Measurements from ENCODE around the gene EXOC2. TPM values are rescaled to one million over a fixed set of nuclear protein-coding genes. Genes with fewer than 3 reads are reported as not detected.

Gene EXOC2
- total RNA-seq, 4 donors from 2014 or later = 25.6 to 37.1 (median 30.8) TPM

DNA sequence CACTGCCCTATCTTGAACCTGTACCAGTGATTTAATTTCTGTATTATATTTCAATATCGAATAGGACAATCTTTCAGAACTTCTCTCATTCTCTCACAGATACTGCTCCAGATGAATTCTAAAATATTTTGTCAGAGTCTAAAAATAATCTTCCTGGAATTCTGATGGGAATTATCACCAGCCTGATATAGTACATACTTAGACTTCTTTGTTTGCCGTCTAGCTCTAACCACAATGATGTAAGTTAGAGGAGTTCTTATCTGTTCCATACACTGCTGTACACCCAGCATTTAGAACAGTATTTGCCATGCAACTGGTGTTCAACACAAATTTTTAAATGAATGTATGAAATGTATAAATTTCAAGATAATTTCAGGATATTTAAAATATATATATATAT lies 34.7 kb downstream of the EXOC2 start:
- WGBS, 2 donors = 80 to 81% methylated on average over 2 of the region's 2 CpGs
- Histone ChIP-seq H3K9me3 (no peaks in the 10 kb centered on the region), H3K27me3 (no peaks in the 10 kb centered on the region), H3K27ac (no peak overlapping the region), H3K36me3 (no peaks in the 10 kb centered on the region), H3K4me1 (peaks cover 0 to 7% of the 10 kb centered on the region in 2 donors), H3K4me3 (replicated peaks in 1 of 3) (no peak overlapping the region)
- intact Hi-C loops (cut with DNase I) = no loop called here
- TF ChIP-seq, protein P1, sequence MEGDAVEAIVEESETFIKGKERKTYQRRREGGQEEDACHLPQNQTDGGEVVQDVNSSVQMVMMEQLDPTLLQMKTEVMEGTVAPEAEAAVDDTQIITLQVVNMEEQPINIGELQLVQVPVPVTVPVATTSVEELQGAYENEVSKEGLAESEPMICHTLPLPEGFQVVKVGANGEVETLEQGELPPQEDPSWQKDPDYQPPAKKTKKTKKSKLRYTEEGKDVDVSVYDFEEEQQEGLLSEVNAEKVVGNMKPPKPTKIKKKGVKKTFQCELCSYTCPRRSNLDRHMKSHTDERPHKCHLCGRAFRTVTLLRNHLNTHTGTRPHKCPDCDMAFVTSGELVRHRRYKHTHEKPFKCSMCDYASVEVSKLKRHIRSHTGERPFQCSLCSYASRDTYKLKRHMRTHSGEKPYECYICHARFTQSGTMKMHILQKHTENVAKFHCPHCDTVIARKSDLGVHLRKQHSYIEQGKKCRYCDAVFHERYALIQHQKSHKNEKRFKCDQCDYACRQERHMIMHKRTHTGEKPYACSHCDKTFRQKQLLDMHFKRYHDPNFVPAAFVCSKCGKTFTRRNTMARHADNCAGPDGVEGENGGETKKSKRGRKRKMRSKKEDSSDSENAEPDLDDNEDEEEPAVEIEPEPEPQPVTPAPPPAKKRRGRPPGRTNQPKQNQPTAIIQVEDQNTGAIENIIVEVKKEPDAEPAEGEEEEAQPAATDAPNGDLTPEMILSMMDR (IDR thresholded peaks at IDR 0.05) = no peak
- TF ChIP-seq POLR2A (IDR thresholded peaks at IDR 0.05) = no peak
- DNase-seq = no peak

GRCh38 chr6:657743-658142 lies 35.2 kb downstream of the EXOC2 start:
- 76 to 90% methylated on average over 1 of the region's 1 CpG for WGBS, 2 donors
- Histone ChIP-seq H3K27ac (no peak overlapping the region), H3K4me1 (peaks cover 0 to 7% of the 10 kb centered on the region in 2 donors), H3K9me3 (no peaks in the 10 kb centered on the region), H3K36me3 (no peaks in the 10 kb centered on the region), H3K27me3 (no peaks in the 10 kb centered on the region), H3K4me3 (replicated peaks in 1 of 3) (no peak overlapping the region)
- TF ChIP-seq, protein P1 (IDR thresholded peaks at IDR 0.05) = no peak
- no peak for TF ChIP-seq POLR2A (IDR thresholded peaks at IDR 0.05)
- intact Hi-C loops (cut with DNase I) = no loop called here
- no peak for DNase-seq

- Histone ChIP-seq H3K4me3 (replicated peaks in 1 of 3) (no peak within 1 kb of the TSS), H3K9me3 (no peaks in the 10 kb centered on the region), H3K4me1 (peaks cover 0 to 7% of the 10 kb centered on the region in 2 donors), H3K36me3 (no peaks in the 10 kb centered on the region), H3K27me3 (no peaks in the 10 kb centered on the region), H3K27ac (no peak within 1 kb of the TSS)
- no peak for DNase-seq
- intact Hi-C loops (cut with DNase I) = no loop called here
- 97 to 98% methylated on average over 42 to 50 of the region's 73 CpGs for WGBS, 2 donors
- TF ChIP-seq POLR2A (IDR thresholded peaks at IDR 0.05) = no peak
- TF ChIP-seq, protein P1 (IDR thresholded peaks at IDR 0.05) = no peak
These were observed 36.3 kb downstream of the EXOC2 start, which contains the start of gene HUS1B for GRCh38 chr6:656460-657252. HUS1B (minus strand) TSS chr6:657100; CDS start chr6:656944, 156 bp downstream.

GRCh38 chr6:654136-654535 lies 38.8 kb downstream of the EXOC2 start:
- WGBS, 2 donors = 82 to 87% methylated on average over 4 of the region's 4 CpGs
- intact Hi-C loops (cut with DNase I) = no loop called here
- no peak for TF ChIP-seq POLR2A (IDR thresholded peaks at IDR 0.05)
- TF ChIP-seq, protein P1 (IDR thresholded peaks at IDR 0.05) = no peak
- H3K27ac ChIP-seq = no peak overlapping the region
- no peaks in the 10 kb centered on the region for H3K4me1 ChIP-seq
- no peak for DNase-seq
- no peaks in the 10 kb centered on the region for H3K36me3 ChIP-seq
- H3K27me3 ChIP-seq = no peaks in the 10 kb centered on the region
- no peak overlapping the region for H3K4me3 ChIP-seq (replicated peaks in 1 of 3)
- H3K9me3 ChIP-seq = no peaks in the 10 kb centered on the region

DNA sequence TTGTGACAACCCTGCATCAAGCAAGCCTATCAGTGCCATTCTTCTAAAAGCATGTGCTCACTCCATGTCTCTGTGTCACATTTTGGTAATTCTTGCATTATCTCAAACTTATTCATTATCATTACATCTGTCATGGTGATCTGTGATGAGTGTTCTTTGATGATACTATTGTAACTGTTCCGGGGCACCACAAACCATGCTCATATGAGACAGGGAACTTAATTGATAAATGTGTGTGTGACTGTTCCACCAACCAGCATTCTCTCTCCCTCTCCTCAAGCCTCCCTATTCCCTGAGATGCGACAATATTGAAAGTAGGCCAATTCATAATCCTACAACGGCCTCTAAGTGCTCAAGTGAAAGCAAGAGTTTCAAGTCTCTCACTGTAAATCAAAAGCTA lies 40.1 kb downstream of the EXOC2 start:
- Histone ChIP-seq H3K27ac (no peak overlapping the region), H3K4me3 (replicated peaks in 1 of 3) (no peak overlapping the region), H3K36me3 (no peaks in the 10 kb centered on the region), H3K9me3 (no peaks in the 10 kb centered on the region), H3K27me3 (no peaks in the 10 kb centered on the region), H3K4me1 (no peaks in the 10 kb centered on the region)
- intact Hi-C loops (cut with DNase I) = no loop called here
- TF ChIP-seq, protein P1 (IDR thresholded peaks at IDR 0.05) = no peak
- TF ChIP-seq POLR2A (IDR thresholded peaks at IDR 0.05) = no peak
- DNase-seq = no peak
- WGBS, 2 donors = 88 to 89% methylated on average over 3 of the region's 3 CpGs

All from thyroid gland (tissue), 4 donors.